ENCODE measurements around the gene DLGAP4. TPM values are rescaled to one million over a fixed set of nuclear protein-coding genes. Genes with fewer than 3 reads are reported as not detected.

Gene DLGAP4
- total and polyA plus RNA-seq, 10 donors = 12.0 to 60.9 (median 45.9) TPM

DNA sequence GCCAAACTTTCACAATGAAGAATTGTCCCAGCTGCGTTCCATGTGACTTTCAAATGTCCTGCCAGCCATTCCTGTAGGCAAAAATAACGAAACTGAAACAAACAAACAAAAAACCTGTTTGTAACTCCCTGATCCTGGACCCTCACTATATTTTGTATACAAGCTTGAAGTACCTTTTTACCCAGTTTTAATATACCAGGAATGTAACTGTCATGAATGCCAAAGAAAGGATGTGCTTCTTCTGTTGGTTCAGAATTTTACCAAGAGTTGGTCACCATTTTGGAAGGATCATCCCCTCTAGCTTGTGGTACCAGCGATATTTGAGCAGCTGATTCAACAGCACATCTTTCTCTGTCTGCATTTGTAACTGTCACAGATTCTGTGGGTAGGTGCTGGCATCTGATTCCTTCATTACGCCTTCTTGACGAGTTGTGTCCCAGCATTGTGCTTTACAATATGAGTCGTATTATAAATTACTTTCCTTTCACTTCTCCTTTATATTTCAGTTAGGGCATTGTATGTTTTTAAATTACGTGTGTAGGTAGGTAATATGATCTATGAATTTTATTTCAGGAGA, 93.9 kb downstream of the DLGAP4 start:
- Histone ChIP-seq H3K4me1 (peaks cover 0 to 6% (median 0%) of the 10 kb centered on the region in 6 donors), H3K36me3 (no peaks in the 10 kb centered on the region), H3K27ac (peak overlapping the region in 1 of 8 donors; percentile 20), H3K9me3 (no peaks in the 10 kb centered on the region), H3K4me3 (no peak overlapping the region), H3K27me3 (replicated peaks in 1 of 7) (peaks cover 0 to 51% (median 6%) of the 10 kb centered on the region in 7 donors)
- WGBS, 5 donors = 53 to 61% (median 58%) methylated on average over 7 of the region's 7 CpGs
- DNase-seq = no peak
- intact Hi-C loops (cut with DNase I; ENCODE audit: low total_unique reads) = no loop called here
- no peak for TF ChIP-seq POLR2AphosphoS5 (IDR thresholded peaks at IDR 0.05)
- TF ChIP-seq, protein P1, sequence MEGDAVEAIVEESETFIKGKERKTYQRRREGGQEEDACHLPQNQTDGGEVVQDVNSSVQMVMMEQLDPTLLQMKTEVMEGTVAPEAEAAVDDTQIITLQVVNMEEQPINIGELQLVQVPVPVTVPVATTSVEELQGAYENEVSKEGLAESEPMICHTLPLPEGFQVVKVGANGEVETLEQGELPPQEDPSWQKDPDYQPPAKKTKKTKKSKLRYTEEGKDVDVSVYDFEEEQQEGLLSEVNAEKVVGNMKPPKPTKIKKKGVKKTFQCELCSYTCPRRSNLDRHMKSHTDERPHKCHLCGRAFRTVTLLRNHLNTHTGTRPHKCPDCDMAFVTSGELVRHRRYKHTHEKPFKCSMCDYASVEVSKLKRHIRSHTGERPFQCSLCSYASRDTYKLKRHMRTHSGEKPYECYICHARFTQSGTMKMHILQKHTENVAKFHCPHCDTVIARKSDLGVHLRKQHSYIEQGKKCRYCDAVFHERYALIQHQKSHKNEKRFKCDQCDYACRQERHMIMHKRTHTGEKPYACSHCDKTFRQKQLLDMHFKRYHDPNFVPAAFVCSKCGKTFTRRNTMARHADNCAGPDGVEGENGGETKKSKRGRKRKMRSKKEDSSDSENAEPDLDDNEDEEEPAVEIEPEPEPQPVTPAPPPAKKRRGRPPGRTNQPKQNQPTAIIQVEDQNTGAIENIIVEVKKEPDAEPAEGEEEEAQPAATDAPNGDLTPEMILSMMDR (IDR thresholded peaks at IDR 0.05 in 8 of 11, conservative IDR thresholded peaks at IDR 0.05 in 3 of 11) = peak in 1 of 11 experiments; percentile 5

DNA sequence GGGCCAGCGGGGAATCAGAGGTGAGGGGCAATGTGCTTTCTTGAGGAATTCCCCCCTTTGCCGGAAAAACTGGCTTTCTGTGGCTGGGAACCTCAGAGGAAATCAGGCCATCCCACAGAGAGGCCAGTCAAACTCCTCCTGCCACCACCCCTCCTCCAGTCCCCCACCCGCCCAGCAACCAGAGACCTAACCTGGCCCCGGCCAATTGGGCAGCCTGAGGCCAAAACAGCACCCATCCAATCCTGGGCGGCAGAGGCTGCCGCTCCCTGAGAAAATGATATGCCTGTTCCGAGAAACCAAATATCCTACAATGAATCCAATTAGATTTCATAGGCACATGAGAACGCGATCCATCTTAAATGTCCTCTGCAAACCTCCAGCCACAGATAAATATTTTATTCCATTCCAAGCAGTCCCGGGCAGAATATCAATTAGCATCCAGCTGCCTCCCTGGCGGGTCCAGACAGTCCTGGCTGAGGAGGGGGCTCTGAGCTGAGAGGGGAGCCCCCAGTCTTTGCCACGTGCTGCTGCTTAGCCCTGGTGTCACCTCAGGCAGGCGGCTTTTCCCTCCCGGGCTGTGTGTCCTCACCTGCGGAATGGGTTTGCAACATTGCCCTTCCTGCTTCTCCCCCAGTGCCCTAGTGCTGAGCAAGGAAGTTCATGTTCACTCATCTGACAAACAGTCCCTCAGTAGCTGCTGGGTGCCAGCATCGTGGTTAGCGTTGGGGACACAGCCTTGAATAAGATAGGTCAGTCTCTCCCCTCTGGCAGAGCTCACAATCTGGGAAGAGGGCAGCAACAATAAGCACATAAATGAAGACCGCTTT, 95.0 kb downstream of the DLGAP4 start:
- H3K4me3 ChIP-seq = no peak overlapping the region
- no peak for DNase-seq
- 41 to 58% (median 54%) methylated on average over 18 of the region's 18 CpGs for WGBS, 5 donors
- H3K4me1 ChIP-seq = peaks cover 0 to 6% (median 0%) of the 10 kb centered on the region in 6 donors
- peaks cover 0 to 51% (median 6%) of the 10 kb centered on the region in 7 donors for H3K27me3 ChIP-seq (replicated peaks in 1 of 7)
- intact Hi-C loops (cut with DNase I; ENCODE audit: low total_unique reads) = no loop called here
- H3K27ac ChIP-seq = no peak overlapping the region
- H3K36me3 ChIP-seq = no peaks in the 10 kb centered on the region
- TF ChIP-seq POLR2AphosphoS5 (IDR thresholded peaks at IDR 0.05) (no peak), POLR2A (IDR thresholded peaks at IDR 0.05) (no peak)
- TF ChIP-seq, protein P1 (IDR thresholded peaks at IDR 0.05 in 8 of 11, conservative IDR thresholded peaks at IDR 0.05 in 3 of 11) = no peak
- H3K9me3 ChIP-seq = no peaks in the 10 kb centered on the region

DNA sequence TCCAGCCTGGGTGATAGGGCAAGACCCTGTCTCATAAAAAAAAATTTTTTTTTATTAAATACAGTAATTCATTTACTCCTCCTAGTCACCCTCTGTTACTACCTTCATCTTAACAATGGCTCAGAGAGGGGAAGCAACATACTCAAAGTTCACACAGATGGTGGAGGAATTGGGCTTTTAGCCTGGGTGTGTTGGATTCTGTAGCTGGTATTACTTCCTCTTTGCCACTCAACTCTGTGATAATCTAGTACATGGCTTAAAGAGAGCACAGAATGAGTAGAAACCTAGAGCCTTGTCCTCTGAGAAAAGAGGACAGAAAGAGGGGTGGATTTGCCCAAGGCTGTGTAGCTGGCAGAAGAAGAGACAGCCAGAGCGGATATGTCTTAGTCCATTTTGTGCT, 96.6 kb downstream of the DLGAP4 start:
- TF ChIP-seq, protein P1 (IDR thresholded peaks at IDR 0.05 in 8 of 11, conservative IDR thresholded peaks at IDR 0.05 in 3 of 11) = no peak
- no peak for TF ChIP-seq POLR2A (IDR thresholded peaks at IDR 0.05)
- no peak for TF ChIP-seq POLR2AphosphoS5 (IDR thresholded peaks at IDR 0.05)
- H3K27ac ChIP-seq = no peak overlapping the region
- no peak for DNase-seq
- intact Hi-C loops (cut with DNase I; ENCODE audit: low total_unique reads) = no loop called here
- peaks cover 0 to 6% (median 0%) of the 10 kb centered on the region in 6 donors for H3K4me1 ChIP-seq
- no peaks in the 10 kb centered on the region for H3K36me3 ChIP-seq
- H3K27me3 ChIP-seq (replicated peaks in 1 of 7) = peaks cover 0 to 51% (median 6%) of the 10 kb centered on the region in 7 donors
- no peaks in the 10 kb centered on the region for H3K9me3 ChIP-seq
- H3K4me3 ChIP-seq = no peak overlapping the region
- WGBS, 5 donors = 80 to 100% (median 90%) methylated on average over 1 of the region's 1 CpG

DNA sequence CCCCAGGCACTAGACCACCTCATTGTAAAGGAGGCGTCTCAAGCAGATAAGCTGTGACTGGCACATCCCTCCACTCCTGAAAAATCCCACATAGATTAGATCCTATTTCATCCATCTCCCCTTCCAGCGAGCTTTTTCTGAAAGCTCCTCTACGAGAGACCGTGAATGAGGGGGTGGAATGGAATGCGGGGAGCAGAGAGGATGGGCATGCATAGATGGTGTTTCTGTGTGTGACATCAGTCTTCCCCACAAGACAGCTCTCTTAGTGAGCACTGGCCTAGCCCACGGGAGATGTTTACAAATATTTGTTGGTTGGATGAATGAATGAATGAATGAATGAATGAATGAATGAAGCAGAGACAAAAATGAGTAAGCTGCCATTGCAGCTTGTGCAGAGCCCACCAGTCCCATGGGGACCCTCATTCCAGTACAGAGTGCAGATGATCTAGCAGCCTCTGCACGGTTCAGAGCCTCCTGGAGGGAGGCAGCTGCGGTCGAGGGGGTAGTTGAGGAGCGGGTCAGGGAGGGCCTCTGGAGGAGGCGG, 98.4 kb downstream of the DLGAP4 start:
- no peak overlapping the region for H3K4me3 ChIP-seq
- TF ChIP-seq, protein P1 (IDR thresholded peaks at IDR 0.05 in 8 of 11, conservative IDR thresholded peaks at IDR 0.05 in 3 of 11) = no peak
- no peak for TF ChIP-seq POLR2A (IDR thresholded peaks at IDR 0.05)
- TF ChIP-seq POLR2AphosphoS5 (IDR thresholded peaks at IDR 0.05) = no peak
- intact Hi-C loops (cut with DNase I; ENCODE audit: low total_unique reads) = no loop called here
- no peak for DNase-seq
- no peak overlapping the region for H3K27ac ChIP-seq
- H3K9me3 ChIP-seq = no peaks in the 10 kb centered on the region
- no peaks in the 10 kb centered on the region for H3K36me3 ChIP-seq
- WGBS, 5 donors = 82 to 91% (median 85%) methylated on average over 11 of the region's 11 CpGs
- peaks cover 0 to 6% (median 0%) of the 10 kb centered on the region in 6 donors for H3K4me1 ChIP-seq
- peaks cover 0 to 45% (median 6%) of the 10 kb centered on the region in 7 donors for H3K27me3 ChIP-seq (replicated peaks in 1 of 7)
